ENCODE measurements around the gene CWC25.

The CWC25 gene

GRCh38 chr17:38751144-38751807 is 73.8 kb downstream of the CWC25 start:
- TF ChIP-seq CTCF (IDR thresholded peaks at IDR 0.05; ENCODE audit: control insufficient read depth, insufficient read depth, low read depth, low read length, missing control alignments), result no peak
- H3K4me3 ChIP-seq (ENCODE audit: control insufficient read depth, low read depth, low read length), result peak overlapping the region; percentile 29
- no peak for DNase-seq (ENCODE audit: low read depth)
